Loucy (cell line): ENCODE results near the gene POFUT2.

Source experiments
- H2AFZ ChIP-seq: fragments of 200-600 bp; sonication (generic); 2 replicates; pipeline ENCODE4 v1.6.0; 2016; ENCODE audit warnings: antibody characterized with exemption, mild to moderate bottlenecking, low read length, moderate library complexity
- H3F3A ChIP-seq: fragments of 200-600 bp; 2 replicates; pipeline ENCODE4 v1.6.0; 2016; ENCODE audit warnings: antibody characterized with exemption, low read depth, mild to moderate bottlenecking
- H3K27me3 ChIP-seq: fragments of 200-600 bp; sonication (generic); 2 replicates; pipeline ENCODE4 v1.6.1; 2014; ENCODE audit warnings: low read length, mild to moderate bottlenecking; ENCODE audit not compliant: insufficient read depth, poor library complexity, severe bottlenecking
- H3K36me3 ChIP-seq: fragments of 200-600 bp; sonication (generic); 2 replicates; pipeline ENCODE4 v1.6.1; 2016; ENCODE audit warnings: low read length; ENCODE audit not compliant: insufficient read depth
- H3K4me1 ChIP-seq: fragments of 200-600 bp; sonication (generic); 2 replicates; pipeline ENCODE4 v1.5.1; 2014; ENCODE audit warnings: low read length, mild to moderate bottlenecking; ENCODE audit not compliant: insufficient read depth, poor library complexity, severe bottlenecking
- H3K4me2 ChIP-seq: fragments of 200-600 bp; sonication (generic); 2 replicates; pipeline ENCODE4 v1.6.0; 2014; ENCODE audit warnings: antibody characterized with exemption, low read length, low read depth, mild to moderate bottlenecking; ENCODE audit not compliant: poor library complexity, severe bottlenecking
- H3K4me3 ChIP-seq: fragments of 200-600 bp; sonication (generic); 2 replicates; pipeline ENCODE4 v1.5.1; 2014; ENCODE audit warnings: low read length, mild to moderate bottlenecking, mixed read lengths; ENCODE audit not compliant: poor library complexity, severe bottlenecking
- H3K79me2 ChIP-seq: fragments of 200-600 bp; sonication (generic); 2 replicates; pipeline ENCODE4 v1.6.1; 2014; ENCODE audit warnings: low read length; ENCODE audit not compliant: insufficient read depth
- H3K9ac ChIP-seq: fragments of 200-600 bp; sonication (generic); 2 replicates; pipeline ENCODE4 v1.6.0; 2014; ENCODE audit warnings: mild to moderate bottlenecking, low read depth, low read length, moderate library complexity; ENCODE audit not compliant: poor library complexity, severe bottlenecking
- H3K9me2 ChIP-seq: fragments of 200-600 bp; sonication (generic); replicated peaks from 2 replicates; pipeline ENCODE4 v1.6.1; 2016; ENCODE audit warnings: low read depth, low read length, mixed read lengths
- H3K9me3 ChIP-seq: fragments of 200-600 bp; sonication (generic); 2 replicates; pipeline ENCODE4 v1.6.1; 2014; ENCODE audit warnings: mild to moderate bottlenecking, antibody characterized with exemption, low read length, low read depth; ENCODE audit not compliant: insufficient read depth
- H4K20me1 ChIP-seq: fragments of 200-600 bp; sonication (generic); 2 replicates; pipeline ENCODE4 v1.6.0; 2014; ENCODE audit warnings: antibody characterized with exemption, low read length, mild to moderate bottlenecking; ENCODE audit not compliant: insufficient read depth, poor library complexity, severe bottlenecking
- EZH2phosphoT487 ChIP-seq: fragments of 200-600 bp; IDR thresholded peaks from 2 replicates; pipeline ENCODE4 v1.6.1; 2018; ENCODE audit warnings: antibody characterized with exemption, mild to moderate bottlenecking, moderate library complexity, borderline replicate concordance
- TF ChIP-seq, protein P1 (sequence below): fragments of 200-600 bp; sonication (generic); conservative IDR thresholded peaks from 2 replicates; pipeline ENCODE4 v1.5.1; 2014; ENCODE audit warnings: mild to moderate bottlenecking, antibody characterized with exemption, low read length

The POFUT2 gene

DNA sequence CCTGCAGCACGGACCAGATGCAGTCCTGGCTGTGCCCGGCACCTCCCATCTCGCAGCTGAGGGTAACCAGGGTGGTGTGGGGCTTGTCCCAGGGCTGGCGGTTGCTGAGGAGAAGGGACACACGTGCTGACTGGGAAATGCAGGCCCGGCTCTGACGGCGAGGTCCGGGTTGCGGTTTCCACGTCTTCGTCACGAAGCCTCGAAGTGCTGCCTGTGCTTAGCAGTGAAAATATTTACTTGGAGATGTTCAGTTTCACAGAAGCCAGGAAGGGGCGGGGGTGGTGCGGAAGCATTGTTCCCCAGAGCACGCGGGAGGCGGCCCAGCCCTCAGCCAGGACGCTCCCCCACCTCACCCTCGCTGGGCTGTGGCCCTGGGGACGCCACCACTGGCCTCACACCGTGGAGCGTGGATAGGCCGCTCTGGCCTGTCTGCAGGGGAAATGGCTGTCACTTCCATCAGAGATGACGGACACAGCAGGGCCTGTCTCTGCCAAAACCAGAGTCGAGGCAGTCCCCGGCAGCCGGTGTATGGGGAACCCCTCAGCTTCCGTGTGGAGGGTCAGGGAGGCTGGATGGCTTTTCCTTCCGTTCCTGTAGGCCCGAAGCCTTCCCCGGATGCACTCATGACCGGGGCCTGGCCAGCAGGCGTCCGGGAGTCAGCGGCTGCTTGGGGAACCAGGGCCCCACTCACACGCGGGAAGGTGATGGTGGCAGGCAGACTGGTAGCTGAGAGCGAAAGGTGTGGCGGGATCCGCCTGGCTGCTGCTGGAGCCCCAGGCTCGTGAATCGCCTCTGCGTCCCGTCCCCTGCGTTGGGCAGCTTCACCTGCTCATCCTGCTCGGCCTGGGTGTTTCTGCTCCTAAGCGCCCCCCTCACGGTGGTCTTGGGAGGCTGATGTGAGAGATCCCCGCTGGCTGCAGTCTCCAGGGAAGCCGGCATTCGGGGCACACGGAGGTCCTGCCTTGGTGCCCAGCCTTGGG lies 14.7 kb upstream of the POFUT2 start:
- Histone ChIP-seq H3K79me2 (no peaks in the 10 kb centered on the region), H3F3A (no peaks in the 10 kb centered on the region), H3K27me3 (no peaks in the 10 kb centered on the region), H3K9me2 (no peaks in the 10 kb centered on the region), H3K9me3 (no peaks in the 10 kb centered on the region), H3K4me2 (no peak overlapping the region), H3K4me1 (no peaks in the 10 kb centered on the region), H2AFZ (no peak overlapping the region), H3K4me3 (no peak overlapping the region), H4K20me1 (no peaks in the 10 kb centered on the region), H3K9ac (no peak overlapping the region), H3K36me3 (no peaks in the 10 kb centered on the region)
- TF ChIP-seq, protein P1, sequence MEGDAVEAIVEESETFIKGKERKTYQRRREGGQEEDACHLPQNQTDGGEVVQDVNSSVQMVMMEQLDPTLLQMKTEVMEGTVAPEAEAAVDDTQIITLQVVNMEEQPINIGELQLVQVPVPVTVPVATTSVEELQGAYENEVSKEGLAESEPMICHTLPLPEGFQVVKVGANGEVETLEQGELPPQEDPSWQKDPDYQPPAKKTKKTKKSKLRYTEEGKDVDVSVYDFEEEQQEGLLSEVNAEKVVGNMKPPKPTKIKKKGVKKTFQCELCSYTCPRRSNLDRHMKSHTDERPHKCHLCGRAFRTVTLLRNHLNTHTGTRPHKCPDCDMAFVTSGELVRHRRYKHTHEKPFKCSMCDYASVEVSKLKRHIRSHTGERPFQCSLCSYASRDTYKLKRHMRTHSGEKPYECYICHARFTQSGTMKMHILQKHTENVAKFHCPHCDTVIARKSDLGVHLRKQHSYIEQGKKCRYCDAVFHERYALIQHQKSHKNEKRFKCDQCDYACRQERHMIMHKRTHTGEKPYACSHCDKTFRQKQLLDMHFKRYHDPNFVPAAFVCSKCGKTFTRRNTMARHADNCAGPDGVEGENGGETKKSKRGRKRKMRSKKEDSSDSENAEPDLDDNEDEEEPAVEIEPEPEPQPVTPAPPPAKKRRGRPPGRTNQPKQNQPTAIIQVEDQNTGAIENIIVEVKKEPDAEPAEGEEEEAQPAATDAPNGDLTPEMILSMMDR, result no peak
- no peak for TF ChIP-seq EZH2phosphoT487

DNA sequence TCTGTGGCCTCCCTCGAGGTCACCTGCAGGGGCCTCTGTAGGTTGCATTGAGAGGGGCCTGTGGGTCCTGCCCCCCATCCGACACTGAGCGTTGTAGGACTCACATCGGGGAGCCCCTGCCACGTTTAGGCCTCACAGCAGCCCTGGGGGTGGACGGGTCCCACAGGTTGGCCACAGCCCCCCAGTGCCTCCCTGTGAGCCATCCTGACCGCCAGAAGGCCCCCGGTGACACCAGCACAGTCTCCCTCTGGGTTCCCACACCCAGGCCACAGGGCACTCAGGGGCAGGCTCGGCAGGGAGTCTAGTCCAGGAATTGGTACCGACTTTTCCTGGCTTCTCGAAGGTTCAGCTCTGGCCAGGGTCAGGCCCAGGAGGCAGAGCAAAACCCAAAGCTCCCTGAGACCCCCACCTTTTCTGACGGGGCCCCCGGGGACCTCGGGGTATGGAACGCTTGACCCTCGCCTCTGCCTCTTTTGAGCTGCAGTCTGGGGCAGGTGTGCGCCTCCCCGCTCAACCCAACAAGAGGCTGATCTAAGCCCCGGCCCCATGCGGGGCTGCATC lies 13.9 kb upstream of the POFUT2 start:
- H3K4me1 ChIP-seq, result no peaks in the 10 kb centered on the region
- no peak overlapping the region for H3K4me2 ChIP-seq
- H3F3A ChIP-seq, result no peaks in the 10 kb centered on the region
- H3K36me3 ChIP-seq, result no peaks in the 10 kb centered on the region
- H3K9ac ChIP-seq, result no peak overlapping the region
- no peaks in the 10 kb centered on the region for H3K9me2 ChIP-seq
- no peaks in the 10 kb centered on the region for H3K9me3 ChIP-seq
- no peak overlapping the region for H2AFZ ChIP-seq
- no peaks in the 10 kb centered on the region for H3K27me3 ChIP-seq
- no peaks in the 10 kb centered on the region for H4K20me1 ChIP-seq
- no peak overlapping the region for H3K4me3 ChIP-seq
- H3K79me2 ChIP-seq, result no peaks in the 10 kb centered on the region
- TF ChIP-seq EZH2phosphoT487, result no peak
- TF ChIP-seq, protein P1, result no peak

DNA sequence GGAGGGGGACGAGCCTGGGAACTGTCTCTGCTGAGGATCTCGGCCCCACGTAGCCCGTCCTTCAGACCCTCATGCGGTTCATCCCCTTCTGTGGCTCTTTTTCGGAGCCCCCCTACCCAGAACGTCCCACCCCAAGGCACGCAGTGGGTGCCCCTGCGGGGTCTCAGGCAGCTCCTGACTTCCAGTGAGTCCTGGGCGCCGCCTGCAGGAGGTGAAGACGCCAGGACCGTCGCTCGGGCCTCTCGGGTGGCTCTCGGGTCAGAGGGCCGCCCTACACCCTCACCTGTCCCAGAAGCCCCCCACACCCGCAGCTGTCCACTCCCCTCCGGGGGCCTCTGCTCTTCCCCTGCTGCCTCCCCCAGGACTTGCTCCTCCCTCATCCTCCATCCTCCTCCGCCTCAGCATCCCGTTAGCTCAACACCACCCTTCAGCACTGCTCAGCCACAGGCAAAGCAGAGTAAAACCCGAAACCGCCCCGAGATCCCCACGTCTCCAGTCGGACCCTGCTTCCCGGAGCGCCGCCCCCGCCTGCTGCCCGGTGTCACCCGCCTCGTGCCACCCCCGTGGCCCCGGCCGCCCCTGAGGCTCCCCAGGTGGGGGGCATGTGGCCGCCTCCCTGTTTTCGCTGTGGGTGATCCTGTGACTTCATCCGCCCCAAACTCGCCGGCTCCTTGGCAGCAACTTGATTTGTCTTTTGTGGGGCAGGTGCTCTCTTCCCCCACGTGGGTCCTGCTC lies 13.3 kb upstream of the POFUT2 start:
- TF ChIP-seq, protein P1, result no peak
- TF ChIP-seq EZH2phosphoT487, result no peak
- H2AFZ ChIP-seq, result no peak overlapping the region
- H4K20me1 ChIP-seq, result no peaks in the 10 kb centered on the region
- no peaks in the 10 kb centered on the region for H3K27me3 ChIP-seq
- no peaks in the 10 kb centered on the region for H3K9me3 ChIP-seq
- H3K4me1 ChIP-seq, result no peaks in the 10 kb centered on the region
- H3K9ac ChIP-seq, result no peak overlapping the region
- no peaks in the 10 kb centered on the region for H3K36me3 ChIP-seq
- no peaks in the 10 kb centered on the region for H3K79me2 ChIP-seq
- H3K4me2 ChIP-seq, result no peak overlapping the region
- H3K9me2 ChIP-seq, result no peaks in the 10 kb centered on the region
- H3K4me3 ChIP-seq, result no peak overlapping the region
- no peaks in the 10 kb centered on the region for H3F3A ChIP-seq
